Tibial nerve (tissue), 3 donors: ENCODE measurements around the gene PARD3B.

Experiments
- CTCF ChIP-seq, 5 experiments: fragments of 200-600 bp in 3 of 5; fragments of 450-650 bp in 2 of 5; sonication (generic) in 3 of 5; IDR thresholded peaks; one replicate each; pipeline ENCODE4 v1.5.1; 2016 to 2019; ENCODE audit warnings: antibody characterized with exemption in 5 of 5, mild to moderate bottlenecking in 3 of 5, moderate library complexity in 2 of 5
- POLR2A ChIP-seq, 2 donors: fragments of 450-650 bp; IDR thresholded peaks; one replicate each; pipeline ENCODE4 v1.6.1; 2017; ENCODE audit warnings: antibody characterized with exemption in 2 of 2, mild to moderate bottlenecking in 2 of 2, moderate library complexity in 2 of 2

DNA sequence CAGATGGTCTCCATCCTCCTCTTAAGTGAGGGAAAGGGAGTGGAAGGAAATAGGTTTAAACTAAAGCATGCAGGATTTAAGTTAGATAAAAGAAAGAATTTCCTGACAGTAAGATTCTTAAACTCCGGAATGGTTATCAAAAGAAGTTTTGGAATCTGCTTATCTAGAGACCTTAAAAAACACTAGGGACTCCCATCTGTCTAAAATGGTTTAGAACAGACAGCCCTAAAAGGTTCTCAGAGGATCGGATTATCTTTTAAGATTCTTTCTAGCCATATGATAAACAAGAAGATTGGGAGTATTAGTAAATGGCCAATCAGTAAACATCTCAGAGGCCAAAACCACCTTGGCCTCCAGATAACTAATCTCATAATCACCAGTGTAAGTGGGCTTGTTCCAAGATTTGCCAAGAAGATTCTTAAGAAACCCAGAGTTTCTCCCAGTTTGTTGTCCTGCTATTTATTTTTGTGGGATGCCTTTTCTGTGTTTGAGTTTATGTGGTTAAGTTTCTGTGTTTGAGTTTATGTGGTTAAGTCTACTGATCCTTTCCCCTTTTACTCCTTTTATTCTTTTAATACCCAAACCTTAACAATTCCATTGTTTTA, 822.2 kb downstream of the PARD3B start:
- no peak for TF ChIP-seq POLR2A (IDR thresholded peaks at IDR 0.05)
- TF ChIP-seq CTCF (IDR thresholded peaks at IDR 0.05), result no peak
